Measurements from ENCODE around the gene CLCN4. TPM values are rescaled to one million over a fixed set of nuclear protein-coding genes. Genes with fewer than 3 reads are reported as not detected.

CLCN4 gene
- total and polyA plus RNA-seq, 8 donors = 0.35 to 22.3 (median 2.7) TPM; not detected in 1

- H3K4me1 ChIP-seq = no peaks in the 10 kb centered on the region
- TF ChIP-seq POLR2AphosphoS5 (IDR thresholded peaks at IDR 0.05) = no peak
- TF ChIP-seq, protein P1, sequence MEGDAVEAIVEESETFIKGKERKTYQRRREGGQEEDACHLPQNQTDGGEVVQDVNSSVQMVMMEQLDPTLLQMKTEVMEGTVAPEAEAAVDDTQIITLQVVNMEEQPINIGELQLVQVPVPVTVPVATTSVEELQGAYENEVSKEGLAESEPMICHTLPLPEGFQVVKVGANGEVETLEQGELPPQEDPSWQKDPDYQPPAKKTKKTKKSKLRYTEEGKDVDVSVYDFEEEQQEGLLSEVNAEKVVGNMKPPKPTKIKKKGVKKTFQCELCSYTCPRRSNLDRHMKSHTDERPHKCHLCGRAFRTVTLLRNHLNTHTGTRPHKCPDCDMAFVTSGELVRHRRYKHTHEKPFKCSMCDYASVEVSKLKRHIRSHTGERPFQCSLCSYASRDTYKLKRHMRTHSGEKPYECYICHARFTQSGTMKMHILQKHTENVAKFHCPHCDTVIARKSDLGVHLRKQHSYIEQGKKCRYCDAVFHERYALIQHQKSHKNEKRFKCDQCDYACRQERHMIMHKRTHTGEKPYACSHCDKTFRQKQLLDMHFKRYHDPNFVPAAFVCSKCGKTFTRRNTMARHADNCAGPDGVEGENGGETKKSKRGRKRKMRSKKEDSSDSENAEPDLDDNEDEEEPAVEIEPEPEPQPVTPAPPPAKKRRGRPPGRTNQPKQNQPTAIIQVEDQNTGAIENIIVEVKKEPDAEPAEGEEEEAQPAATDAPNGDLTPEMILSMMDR (IDR thresholded peaks at IDR 0.05) = no peak
- no peaks in the 10 kb centered on the region for H3K9me3 ChIP-seq
- WGBS, 5 donors = 95 to 99% (median 96%) methylated on average over 5 to 7 of the region's 7 CpGs
- H3K4me3 ChIP-seq = no peak overlapping the region
- H3K27ac ChIP-seq = no peak overlapping the region
- H3K27me3 ChIP-seq = no peaks in the 10 kb centered on the region
- H3K36me3 ChIP-seq = peaks cover 0 to 75% (median 67%) of the 10 kb centered on the region in 4 donors
- no peak for DNase-seq
- intact Hi-C loops (cut with DNase I; ENCODE audit: low total_unique reads) = no loop called here
These were observed 21.9 kb upstream of the CLCN4 start for GRCh38 chrX:10134921-10135320.

- no peak for DNase-seq
- Histone ChIP-seq H3K27me3 (no peaks in the 10 kb centered on the region), H3K9me3 (no peaks in the 10 kb centered on the region), H3K4me3 (no peak overlapping the region), H3K4me1 (no peaks in the 10 kb centered on the region), H3K36me3 (peaks cover 0 to 76% (median 68%) of the 10 kb centered on the region in 4 donors), H3K27ac (no peak overlapping the region)
- WGBS, 5 donors = 89 to 97% (median 95%) methylated on average over 5 to 28 of the region's 28 CpGs
- TF ChIP-seq, protein P1 (IDR thresholded peaks at IDR 0.05) = no peak
- TF ChIP-seq POLR2AphosphoS5 (IDR thresholded peaks at IDR 0.05) (no peak), EP300 (IDR thresholded peaks at IDR 0.05) (no peak), POLR2A (IDR thresholded peaks at IDR 0.05) (no peak)
- intact Hi-C loops (cut with DNase I; ENCODE audit: low total_unique reads) = no loop called here
These were observed 21.0 kb upstream of the CLCN4 start for GRCh38 chrX:10135561-10136399.

DNA sequence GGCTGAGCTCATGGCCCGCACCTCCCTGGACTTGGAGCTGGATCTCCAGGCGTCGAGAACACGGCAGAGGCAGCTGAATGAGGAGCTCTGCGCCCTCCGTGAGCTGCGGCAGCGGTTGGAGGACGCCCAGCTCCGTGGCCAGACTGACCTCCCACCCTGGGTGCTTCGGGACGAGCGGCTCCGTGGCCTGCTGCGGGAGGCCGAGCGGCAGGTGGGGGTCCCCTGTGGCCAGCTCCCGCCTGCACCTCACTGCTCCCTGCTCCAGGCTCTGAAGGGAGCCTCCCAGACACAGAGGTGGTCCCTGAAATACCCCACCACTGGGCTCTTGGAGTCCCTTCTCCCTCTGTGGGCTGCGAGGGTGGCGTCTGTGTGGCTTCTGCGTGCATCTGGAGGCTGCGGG is 18.0 kb upstream of the CLCN4 start:
- DNase-seq = no peak
- intact Hi-C loops (cut with DNase I; ENCODE audit: low total_unique reads) = no loop called here
- no peak overlapping the region for H3K27ac ChIP-seq
- TF ChIP-seq POLR2A (IDR thresholded peaks at IDR 0.05) (no peak), POLR2AphosphoS5 (IDR thresholded peaks at IDR 0.05) (no peak), EP300 (IDR thresholded peaks at IDR 0.05) (no peak)
- TF ChIP-seq, protein P1 (IDR thresholded peaks at IDR 0.05) = no peak
- no peak overlapping the region for H3K4me3 ChIP-seq
- 90 to 98% (median 92%) methylated on average over 4 to 22 of the region's 22 CpGs for WGBS, 5 donors
- peaks cover 0 to 87% (median 85%) of the 10 kb centered on the region in 4 donors for H3K36me3 ChIP-seq
- no peaks in the 10 kb centered on the region for H3K4me1 ChIP-seq
- H3K27me3 ChIP-seq = no peaks in the 10 kb centered on the region
- peaks cover 0 to 7% (median 3%) of the 10 kb centered on the region in 4 donors for H3K9me3 ChIP-seq

- DNase-seq = no peak
- intact Hi-C loops (cut with DNase I; ENCODE audit: low total_unique reads) = no loop called here
- peaks cover 0 to 79% (median 73%) of the 10 kb centered on the region in 4 donors for H3K36me3 ChIP-seq
- no peaks in the 10 kb centered on the region for H3K4me1 ChIP-seq
- WGBS, 5 donors = 90 to 97% (median 94%) methylated on average over 7 of the region's 7 CpGs
- TF ChIP-seq EP300 (IDR thresholded peaks at IDR 0.05) = no peak
- no peak for TF ChIP-seq POLR2A (IDR thresholded peaks at IDR 0.05)
- TF ChIP-seq POLR2AphosphoS5 (IDR thresholded peaks at IDR 0.05) = no peak
- TF ChIP-seq, protein P1 (IDR thresholded peaks at IDR 0.05) = no peak
- no peak overlapping the region for H3K27ac ChIP-seq
- peaks cover 0 to 7% (median 3%) of the 10 kb centered on the region in 4 donors for H3K9me3 ChIP-seq
- no peaks in the 10 kb centered on the region for H3K27me3 ChIP-seq
- H3K4me3 ChIP-seq = no peak overlapping the region
These were observed 16.5 kb upstream of the CLCN4 start for GRCh38 chrX:10140264-10140663.

Data from stomach (tissue), 9 donors.